ENCODE measurements around the gene CFAP141.

DNA sequence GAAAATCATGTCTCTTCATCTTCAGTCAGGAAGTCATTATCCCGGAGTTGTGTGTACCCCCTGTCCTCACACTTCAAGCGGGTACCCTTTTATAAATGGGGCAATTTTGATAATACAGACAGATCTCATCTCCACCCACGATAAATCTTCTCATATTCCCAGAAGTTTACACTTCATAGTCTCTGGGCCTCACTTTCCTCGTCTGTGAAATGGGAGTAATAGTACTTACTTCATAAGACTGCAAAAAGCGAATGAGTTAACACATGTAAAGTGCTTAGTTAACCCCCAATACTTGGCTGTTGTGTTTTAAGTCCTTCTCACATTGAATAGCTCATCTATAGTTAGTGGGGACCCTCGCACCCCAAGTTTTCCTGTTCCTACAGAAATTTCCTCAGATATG lies 52.1 kb downstream of the CFAP141 start:
- TF ChIP-seq, protein P1, sequence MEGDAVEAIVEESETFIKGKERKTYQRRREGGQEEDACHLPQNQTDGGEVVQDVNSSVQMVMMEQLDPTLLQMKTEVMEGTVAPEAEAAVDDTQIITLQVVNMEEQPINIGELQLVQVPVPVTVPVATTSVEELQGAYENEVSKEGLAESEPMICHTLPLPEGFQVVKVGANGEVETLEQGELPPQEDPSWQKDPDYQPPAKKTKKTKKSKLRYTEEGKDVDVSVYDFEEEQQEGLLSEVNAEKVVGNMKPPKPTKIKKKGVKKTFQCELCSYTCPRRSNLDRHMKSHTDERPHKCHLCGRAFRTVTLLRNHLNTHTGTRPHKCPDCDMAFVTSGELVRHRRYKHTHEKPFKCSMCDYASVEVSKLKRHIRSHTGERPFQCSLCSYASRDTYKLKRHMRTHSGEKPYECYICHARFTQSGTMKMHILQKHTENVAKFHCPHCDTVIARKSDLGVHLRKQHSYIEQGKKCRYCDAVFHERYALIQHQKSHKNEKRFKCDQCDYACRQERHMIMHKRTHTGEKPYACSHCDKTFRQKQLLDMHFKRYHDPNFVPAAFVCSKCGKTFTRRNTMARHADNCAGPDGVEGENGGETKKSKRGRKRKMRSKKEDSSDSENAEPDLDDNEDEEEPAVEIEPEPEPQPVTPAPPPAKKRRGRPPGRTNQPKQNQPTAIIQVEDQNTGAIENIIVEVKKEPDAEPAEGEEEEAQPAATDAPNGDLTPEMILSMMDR (tag by site-specific recombination; IDR thresholded peaks at IDR 0.05), result no peak
- TF ChIP-seq, protein P2, sequence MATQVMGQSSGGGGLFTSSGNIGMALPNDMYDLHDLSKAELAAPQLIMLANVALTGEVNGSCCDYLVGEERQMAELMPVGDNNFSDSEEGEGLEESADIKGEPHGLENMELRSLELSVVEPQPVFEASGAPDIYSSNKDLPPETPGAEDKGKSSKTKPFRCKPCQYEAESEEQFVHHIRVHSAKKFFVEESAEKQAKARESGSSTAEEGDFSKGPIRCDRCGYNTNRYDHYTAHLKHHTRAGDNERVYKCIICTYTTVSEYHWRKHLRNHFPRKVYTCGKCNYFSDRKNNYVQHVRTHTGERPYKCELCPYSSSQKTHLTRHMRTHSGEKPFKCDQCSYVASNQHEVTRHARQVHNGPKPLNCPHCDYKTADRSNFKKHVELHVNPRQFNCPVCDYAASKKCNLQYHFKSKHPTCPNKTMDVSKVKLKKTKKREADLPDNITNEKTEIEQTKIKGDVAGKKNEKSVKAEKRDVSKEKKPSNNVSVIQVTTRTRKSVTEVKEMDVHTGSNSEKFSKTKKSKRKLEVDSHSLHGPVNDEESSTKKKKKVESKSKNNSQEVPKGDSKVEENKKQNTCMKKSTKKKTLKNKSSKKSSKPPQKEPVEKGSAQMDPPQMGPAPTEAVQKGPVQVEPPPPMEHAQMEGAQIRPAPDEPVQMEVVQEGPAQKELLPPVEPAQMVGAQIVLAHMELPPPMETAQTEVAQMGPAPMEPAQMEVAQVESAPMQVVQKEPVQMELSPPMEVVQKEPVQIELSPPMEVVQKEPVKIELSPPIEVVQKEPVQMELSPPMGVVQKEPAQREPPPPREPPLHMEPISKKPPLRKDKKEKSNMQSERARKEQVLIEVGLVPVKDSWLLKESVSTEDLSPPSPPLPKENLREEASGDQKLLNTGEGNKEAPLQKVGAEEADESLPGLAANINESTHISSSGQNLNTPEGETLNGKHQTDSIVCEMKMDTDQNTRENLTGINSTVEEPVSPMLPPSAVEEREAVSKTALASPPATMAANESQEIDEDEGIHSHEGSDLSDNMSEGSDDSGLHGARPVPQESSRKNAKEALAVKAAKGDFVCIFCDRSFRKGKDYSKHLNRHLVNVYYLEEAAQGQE (tag by site-specific recombination; IDR thresholded peaks at IDR 0.05), result no peak
